BLaER1 treated with 17β-estradiol and CSF1 and Interleukin-3, amounts not matched to agents 10 nM and 100 nM (cell line): ENCODE measurements around the gene MAD1L1.

Source experiments
- H3K27ac ChIP-seq, 11 experiments: shearing (Covaris generic); formaldehyde crosslinking; 2 replicates each; pipeline ENCODE4 v1.8.1; 2022
- H3K27me3 ChIP-seq, 11 experiments: shearing (Covaris generic); formaldehyde crosslinking; 2 replicates each; pipeline ENCODE4 v1.8.1; 2022
- H3K36me3 ChIP-seq, 11 experiments: shearing (Covaris generic); formaldehyde crosslinking; 2 replicates each; pipeline ENCODE4 v1.8.1; 2022
- H3K4me1 ChIP-seq, 10 experiments: shearing (Covaris generic); formaldehyde crosslinking; 2 replicates each; pipeline ENCODE4 v1.8.1; 2022
- H3K4me2 ChIP-seq, 11 experiments: shearing (Covaris generic); formaldehyde crosslinking; 2 replicates each; pipeline ENCODE4 v1.8.1; 2022
- H3K4me3 ChIP-seq, 10 experiments: shearing (Covaris generic); formaldehyde crosslinking; 2 replicates each; pipeline ENCODE4 v1.8.1; 2022
- H3K9ac ChIP-seq, 11 experiments: shearing (Covaris generic); formaldehyde crosslinking; 2 replicates each; pipeline ENCODE4 v1.8.1; 2022
- H3K9me3 ChIP-seq, 11 experiments: shearing (Covaris generic); formaldehyde crosslinking; replicated peaks in 1 of 11; 2 replicates each; pipeline ENCODE4 v1.8.1; 2022
- H4K20me1 ChIP-seq, 11 experiments: shearing (Covaris generic); formaldehyde crosslinking; 2 replicates each; pipeline ENCODE4 v1.8.1; 2022
- Cebpa-rat ChIP-seq, 11 experiments: shearing (Covaris generic); IDR thresholded peaks; 2 replicates each; pipeline ENCODE4 v1.8.1; 2022

MAD1L1 gene

GRCh38 chr7:2049111-2049781, 183.5 kb downstream of the MAD1L1 start:
- no peaks in the 10 kb centered on the region for H3K9me3 ChIP-seq
- H3K4me1 ChIP-seq, result peaks cover 7 to 95% (median 83%) of the 10 kb centered on the region in 10 experiments; a peak in 19 of 20 replicates
- no peak for TF ChIP-seq Cebpa-rat (IDR thresholded peaks at IDR 0.05)
- peaks cover 0 to 44% (median 22%) of the 10 kb centered on the region in 11 experiments; a peak in 20 of 22 replicates for H3K36me3 ChIP-seq
- peaks cover 0 to 28% (median 0%) of the 10 kb centered on the region in 11 experiments; a peak in 8 of 22 replicates for H3K27me3 ChIP-seq
- H3K27ac ChIP-seq, result no peak overlapping the region
- H3K4me2 ChIP-seq, result peak overlapping the region in 8 of 11 experiments; percentile 1 to 99 (median 80); a peak in 11 of 22 replicates
- peaks cover 94 to 99% (median 98%) of the 10 kb centered on the region in 11 experiments for H4K20me1 ChIP-seq
- no peak overlapping the region for H3K9ac ChIP-seq
- H3K4me3 ChIP-seq, result no peak overlapping the region

GRCh38 chr7:2048531-2048930, 184.2 kb downstream of the MAD1L1 start:
- Histone ChIP-seq H4K20me1 (peaks cover 94 to 99% (median 98%) of the 10 kb centered on the region in 11 experiments), H3K36me3 (peaks cover 0 to 44% (median 22%) of the 10 kb centered on the region in 11 experiments; a peak in 20 of 22 replicates), H3K27me3 (peaks cover 0 to 28% (median 0%) of the 10 kb centered on the region in 11 experiments; a peak in 8 of 22 replicates), H3K4me3 (no peak overlapping the region), H3K9me3 (no peaks in the 10 kb centered on the region), H3K4me2 (peak overlapping the region in 9 of 11 experiments; percentile 18 to 99 (median 81); a peak in 15 of 22 replicates), H3K9ac (no peak overlapping the region), H3K4me1 (peaks cover 7 to 97% (median 88%) of the 10 kb centered on the region in 10 experiments; a peak in 19 of 20 replicates), H3K27ac (no peak overlapping the region)
- TF ChIP-seq Cebpa-rat (IDR thresholded peaks at IDR 0.05), result no peak

GRCh38 chr7:2048006-2048405, 184.7 kb downstream of the MAD1L1 start:
- Histone ChIP-seq H3K27me3 (peaks cover 0 to 28% (median 0%) of the 10 kb centered on the region in 11 experiments; a peak in 8 of 22 replicates), H3K4me2 (peak overlapping the region in 9 of 11 experiments; percentile 52 to 99 (median 81); a peak in 18 of 22 replicates), H4K20me1 (peaks cover 94 to 99% (median 98%) of the 10 kb centered on the region in 11 experiments), H3K36me3 (peaks cover 3 to 44% (median 22%) of the 10 kb centered on the region in 11 experiments; a peak in 20 of 22 replicates), H3K4me1 (peaks cover 7 to 97% (median 86%) of the 10 kb centered on the region in 10 experiments; a peak in 19 of 20 replicates), H3K27ac (no peak overlapping the region), H3K4me3 (no peak overlapping the region), H3K9ac (no peak overlapping the region), H3K9me3 (no peaks in the 10 kb centered on the region)
- no peak for TF ChIP-seq Cebpa-rat (IDR thresholded peaks at IDR 0.05)

DNA sequence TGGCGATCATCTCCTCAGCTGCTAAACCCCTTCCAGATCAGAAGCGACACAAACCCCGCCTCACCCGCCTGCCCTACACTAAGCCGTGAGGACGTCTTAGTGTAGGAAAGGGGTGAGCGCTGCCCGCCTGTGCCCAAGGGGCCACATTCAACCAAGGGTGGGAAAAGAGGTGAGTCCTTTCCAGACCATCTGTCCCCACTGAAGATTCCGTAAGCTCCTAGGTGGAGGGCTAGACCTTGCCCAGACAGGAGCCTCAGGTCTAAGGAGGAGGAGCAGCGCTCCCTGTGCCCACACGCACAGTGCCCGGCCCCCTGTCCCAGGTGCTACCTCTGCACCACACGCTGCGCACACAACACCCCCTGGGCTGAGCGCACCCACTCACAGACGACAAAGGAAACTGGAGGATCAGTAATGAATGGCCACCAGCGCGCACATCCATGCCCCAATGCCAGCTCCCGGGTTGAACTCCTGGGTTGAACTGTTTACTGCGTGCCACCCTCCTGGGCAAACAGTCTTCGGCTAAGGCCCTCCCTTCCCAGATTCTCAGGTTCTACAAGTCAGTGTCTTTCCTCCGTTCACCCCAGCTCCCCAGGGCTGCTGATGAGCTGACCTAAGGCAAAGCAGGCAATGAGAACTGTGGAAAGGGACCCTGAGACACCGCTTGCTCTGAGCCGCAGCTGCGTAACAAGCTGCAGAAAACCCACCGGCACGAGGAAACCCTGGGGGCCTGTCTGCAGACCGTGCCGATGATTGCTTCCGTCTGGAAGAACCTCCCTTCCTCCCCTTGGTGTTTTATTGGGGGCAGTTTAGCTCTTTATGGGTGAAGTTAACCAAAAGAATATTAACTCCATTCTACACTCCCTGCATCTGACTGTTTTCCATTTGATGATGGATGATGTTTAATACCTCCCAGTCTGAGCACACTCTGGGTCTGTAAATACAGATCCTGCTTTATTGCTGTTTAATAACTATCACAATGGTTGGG, 185.9 kb downstream of the MAD1L1 start:
- Histone ChIP-seq H3K27ac (peak overlapping the region in 1 of 11 experiments; percentile 26; a peak in 2 of 22 replicates), H4K20me1 (peaks cover 92 to 99% (median 97%) of the 10 kb centered on the region in 11 experiments)

GRCh38 chr7:2045559-2046405, 187.0 kb downstream of the MAD1L1 start:
- Histone ChIP-seq H3K9me3 (no peaks in the 10 kb centered on the region), H4K20me1 (peaks cover 95 to 100% (median 100%) of the 10 kb centered on the region in 11 experiments), H3K4me3 (no peak overlapping the region), H3K4me2 (peak overlapping the region in 10 of 11 experiments; percentile 19 to 99 (median 79); a peak in 17 of 22 replicates), H3K27me3 (peaks cover 0 to 36% (median 0%) of the 10 kb centered on the region in 11 experiments; a peak in 8 of 22 replicates), H3K9ac (peak overlapping the region in 2 of 11 experiments; percentile 2 to 12; a peak in 2 of 22 replicates), H3K4me1 (peaks cover 17 to 98% (median 85%) of the 10 kb centered on the region in 10 experiments), H3K27ac (no peak overlapping the region), H3K36me3 (peaks cover 12 to 43% (median 27%) of the 10 kb centered on the region in 11 experiments; a peak in 21 of 22 replicates)
- no peak for TF ChIP-seq Cebpa-rat (IDR thresholded peaks at IDR 0.05)

More for the DNA sequence above, 185.9 kb downstream of the MAD1L1 start:
- H3K9me3 ChIP-seq, result no peaks in the 10 kb centered on the region
- peaks cover 0 to 28% (median 0%) of the 10 kb centered on the region in 11 experiments; a peak in 8 of 22 replicates for H3K27me3 ChIP-seq
- H3K9ac ChIP-seq, result peak overlapping the region in 4 of 11 experiments; percentile 22 to 60 (median 42); a peak in 5 of 22 replicates
- no peak for TF ChIP-seq Cebpa-rat (IDR thresholded peaks at IDR 0.05)
- peak overlapping the region in 1 of 10 experiments; percentile 29; a peak in 1 of 20 replicates for H3K4me3 ChIP-seq
- peak overlapping the region in 10 of 11 experiments; percentile 36 to 99 (median 79); a peak in 20 of 22 replicates for H3K4me2 ChIP-seq
- peaks cover 12 to 46% (median 26%) of the 10 kb centered on the region in 11 experiments; a peak in 21 of 22 replicates for H3K36me3 ChIP-seq
- H3K4me1 ChIP-seq, result peaks cover 7 to 95% (median 80%) of the 10 kb centered on the region in 10 experiments; a peak in 19 of 20 replicates

DNA sequence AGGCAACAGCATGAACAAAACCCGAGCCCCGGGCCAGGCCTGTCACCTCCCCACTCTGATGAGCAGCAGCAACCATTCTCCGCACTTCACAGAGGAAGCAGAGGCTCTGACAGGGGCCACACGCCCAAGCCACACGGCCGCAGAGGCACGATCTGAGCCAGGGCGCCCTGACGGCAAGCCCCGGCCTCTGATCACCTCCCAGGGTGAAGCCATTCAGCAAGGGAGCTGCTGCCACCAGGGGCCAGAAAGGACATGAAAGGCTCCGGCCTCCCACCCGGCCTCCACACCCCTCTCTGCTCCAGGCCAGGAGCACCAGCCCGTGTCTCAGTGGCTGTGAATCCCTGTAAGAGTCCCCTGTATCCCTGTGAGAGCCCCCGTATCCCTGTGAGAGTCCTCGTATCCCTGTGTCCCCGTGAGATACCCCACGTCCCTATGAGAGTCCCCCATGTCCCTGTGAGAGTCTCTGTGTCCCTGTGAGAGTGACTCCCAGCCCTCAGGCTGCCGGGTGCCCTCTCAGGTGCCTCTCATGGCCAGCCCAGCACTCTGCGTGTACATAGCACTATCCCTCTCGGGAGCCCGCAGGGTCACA, 187.8 kb downstream of the MAD1L1 start:
- Histone ChIP-seq H4K20me1 (peaks cover 95 to 100% (median 100%) of the 10 kb centered on the region in 11 experiments), H3K9ac (peak overlapping the region in 1 of 11 experiments; percentile 12; a peak in 1 of 22 replicates), H3K4me2 (peak overlapping the region in 8 of 11 experiments; percentile 61 to 99 (median 82); a peak in 13 of 22 replicates), H3K36me3 (peaks cover 12 to 35% (median 26%) of the 10 kb centered on the region in 11 experiments; a peak in 21 of 22 replicates), H3K27me3 (peaks cover 0 to 45% (median 0%) of the 10 kb centered on the region in 11 experiments; a peak in 8 of 22 replicates), H3K9me3 (no peaks in the 10 kb centered on the region), H3K27ac (no peak overlapping the region), H3K4me3 (no peak overlapping the region), H3K4me1 (peaks cover 18 to 98% (median 85%) of the 10 kb centered on the region in 10 experiments)
- TF ChIP-seq Cebpa-rat (IDR thresholded peaks at IDR 0.05), result no peak

DNA sequence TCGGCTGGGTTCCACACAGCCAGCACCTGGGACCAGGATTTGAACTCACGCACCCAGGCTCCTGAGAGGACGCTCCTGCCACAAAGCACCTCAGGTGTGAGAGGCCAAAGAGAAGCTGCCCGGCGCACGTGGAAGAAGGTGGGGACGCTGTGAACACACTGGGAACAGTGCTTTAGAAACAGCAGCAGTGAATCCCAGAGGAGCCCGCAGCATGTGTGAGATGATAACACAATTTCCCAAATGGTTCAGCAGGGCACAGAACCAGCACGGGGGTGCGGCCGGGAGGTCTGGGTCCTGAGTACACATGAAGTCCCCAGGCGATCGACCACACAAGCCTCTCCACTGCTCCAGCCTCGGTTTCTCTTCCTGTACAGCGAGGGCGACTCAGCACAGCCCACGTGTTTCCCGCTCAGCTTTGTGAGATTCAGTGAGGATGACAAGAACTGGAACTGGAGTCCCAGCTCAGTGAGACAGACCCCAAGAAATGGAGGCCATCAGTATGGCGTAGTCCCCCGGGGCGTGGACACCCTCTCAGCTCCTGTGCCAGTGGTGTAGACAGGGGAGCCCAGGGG, 188.3 kb downstream of the MAD1L1 start:
- no peak for TF ChIP-seq Cebpa-rat (IDR thresholded peaks at IDR 0.05)
- H4K20me1 ChIP-seq, result peaks cover 95 to 100% (median 100%) of the 10 kb centered on the region in 11 experiments
- H3K4me2 ChIP-seq, result peak overlapping the region in 7 of 11 experiments; percentile 71 to 99 (median 84); a peak in 10 of 22 replicates
- no peak overlapping the region for H3K9ac ChIP-seq
- H3K9me3 ChIP-seq, result no peaks in the 10 kb centered on the region
- peaks cover 19 to 98% (median 85%) of the 10 kb centered on the region in 10 experiments for H3K4me1 ChIP-seq
- no peak overlapping the region for H3K27ac ChIP-seq
- peaks cover 0 to 50% (median 0%) of the 10 kb centered on the region in 11 experiments; a peak in 8 of 22 replicates for H3K27me3 ChIP-seq
- H3K36me3 ChIP-seq, result peaks cover 12 to 35% (median 26%) of the 10 kb centered on the region in 11 experiments; a peak in 21 of 22 replicates
- H3K4me3 ChIP-seq, result no peak overlapping the region
